Vagina (tissue), 2 donors: ENCODE results near the gene SS18.

Source experiments
- POLR2A ChIP-seq, 2 donors: fragments of 450-650 bp; IDR thresholded peaks; one replicate each; pipeline ENCODE4 v1.6.1; 2017; ENCODE audit warnings: antibody characterized with exemption in 2 of 2, mild to moderate bottlenecking in 2 of 2, moderate library complexity in 2 of 2
- POLR2AphosphoS5 ChIP-seq, 2 donors: sonication (generic); formaldehyde crosslinking; IDR thresholded peaks; one replicate each; pipeline ENCODE4 v1.9.0; 2017; ENCODE audit warnings: antibody characterized with exemption in 2 of 2, mild to moderate bottlenecking in 2 of 2, low read depth in 1 of 2; ENCODE audit not compliant: insufficient read depth in 1 of 2
- TF ChIP-seq, protein P1 (sequence below), 3 experiments: fragments of 450-650 bp in 2 of 3; fragments of 200-600 bp in 1 of 3; sonication (generic) in 1 of 3; IDR thresholded peaks; one replicate each; pipeline ENCODE4 v1.5.1; 2017 to 2019; ENCODE audit warnings: antibody characterized with exemption in 3 of 3, mild to moderate bottlenecking in 2 of 3, moderate library complexity in 2 of 3

- TF ChIP-seq POLR2A (IDR thresholded peaks at IDR 0.05) (no peak), POLR2AphosphoS5 (IDR thresholded peaks at IDR 0.05; ENCODE audit: insufficient read depth in 1 of 2, low read depth in 1 of 2) (no peak)
- TF ChIP-seq, protein P1, sequence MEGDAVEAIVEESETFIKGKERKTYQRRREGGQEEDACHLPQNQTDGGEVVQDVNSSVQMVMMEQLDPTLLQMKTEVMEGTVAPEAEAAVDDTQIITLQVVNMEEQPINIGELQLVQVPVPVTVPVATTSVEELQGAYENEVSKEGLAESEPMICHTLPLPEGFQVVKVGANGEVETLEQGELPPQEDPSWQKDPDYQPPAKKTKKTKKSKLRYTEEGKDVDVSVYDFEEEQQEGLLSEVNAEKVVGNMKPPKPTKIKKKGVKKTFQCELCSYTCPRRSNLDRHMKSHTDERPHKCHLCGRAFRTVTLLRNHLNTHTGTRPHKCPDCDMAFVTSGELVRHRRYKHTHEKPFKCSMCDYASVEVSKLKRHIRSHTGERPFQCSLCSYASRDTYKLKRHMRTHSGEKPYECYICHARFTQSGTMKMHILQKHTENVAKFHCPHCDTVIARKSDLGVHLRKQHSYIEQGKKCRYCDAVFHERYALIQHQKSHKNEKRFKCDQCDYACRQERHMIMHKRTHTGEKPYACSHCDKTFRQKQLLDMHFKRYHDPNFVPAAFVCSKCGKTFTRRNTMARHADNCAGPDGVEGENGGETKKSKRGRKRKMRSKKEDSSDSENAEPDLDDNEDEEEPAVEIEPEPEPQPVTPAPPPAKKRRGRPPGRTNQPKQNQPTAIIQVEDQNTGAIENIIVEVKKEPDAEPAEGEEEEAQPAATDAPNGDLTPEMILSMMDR (IDR thresholded peaks at IDR 0.05) = no peak
These were observed 86.6 kb downstream of the SS18 start for GRCh38 chr18:26003817-26004216.
